Occipital lobe (tissue), 2 donors: ENCODE data around the gene SUN1. TPM values are rescaled to one million over a fixed set of nuclear protein-coding genes. Genes with fewer than 3 reads are reported as not detected.
"Not testable (repeated sequence)": the region's sequence is repeated elsewhere in the genome, so short reads cannot be mapped to it uniquely, and the experiment has no call there.

ENCODE experiments used
- DNase-seq: peaks from one replicate; lab custom pipeline; 2025; lab: John Stamatoyannopoulos, UW
- total RNA-seq: library from RNA; depleted of rRNA; stranded (reverse); fragments of >200 nt; gene quantifications from one replicate; pipeline ENCODE4 v1.2.3, GENCODE V29; 2014

SUN1 gene
- total RNA-seq, 1 donor from 2014 or later = 154 TPM

GRCh38 chr7:856444-857095 lies 24.3 kb downstream of the SUN1 start:
- no peak for DNase-seq

GRCh38 chr7:857661-858060 lies 25.4 kb downstream of the SUN1 start:
- DNase-seq = no peak

GRCh38 chr7:859359-860030 lies 27.2 kb downstream of the SUN1 start:
- no peak for DNase-seq

- peak; percentile 44 for DNase-seq
Measured at GRCh38 chr7:860149-860548, 27.9 kb downstream of the SUN1 start.

- DNase-seq = no peak
Measured at GRCh38 chr7:861222-861621, 28.9 kb downstream of the SUN1 start.

- DNase-seq = no peak
Measured at GRCh38 chr7:862157-862556, 29.9 kb downstream of the SUN1 start.

GRCh38 chr7:863106-863505 lies 30.8 kb downstream of the SUN1 start:
- DNase-seq = no peak

- DNase-seq = no peak
Measured at GRCh38 chr7:865921-866320, 33.6 kb downstream of the SUN1 start.

- DNase-seq = no peak
Measured at GRCh38 chr7:867001-867405, 34.7 kb downstream of the SUN1 start.

- peak; percentile 39 for DNase-seq
Measured at GRCh38 chr7:867406-868188, 35.3 kb downstream of the SUN1 start.

GRCh38 chr7:868189-868486 lies 35.9 kb downstream of the SUN1 start:
- no peak for DNase-seq

GRCh38 chr7:869348-869747 lies 37.1 kb downstream of the SUN1 start:
- no peak for DNase-seq

GRCh38 chr7:871900-872537 lies 39.7 kb downstream of the SUN1 start:
- no peak for DNase-seq

GRCh38 chr7:872685-873084 lies 40.4 kb downstream of the SUN1 start:
- DNase-seq = not testable (repeated sequence)

- DNase-seq = peak; percentile 33
Measured at GRCh38 chr7:873367-874002, 41.2 kb downstream of the SUN1 start.

GRCh38 chr7:874031-874749 lies 41.9 kb downstream of the SUN1 start:
- no peak for DNase-seq

- DNase-seq = no peak
Measured at GRCh38 chr7:875051-875450, 42.8 kb downstream of the SUN1 start.

- DNase-seq = no peak
Measured at GRCh38 chr7:875476-876076, 43.3 kb downstream of the SUN1 start.

GRCh38 chr7:876077-876971 lies 44.0 kb downstream of the SUN1 start, which contains the start of gene GET4:
Gene GET4 (plus strand): TSS chr7:876554. CDS start chr7:876646, 92 bp downstream.
- peak; percentile 91 for DNase-seq

GRCh38 chr7:876972-877311 lies 44.7 kb downstream of the SUN1 start:
- no peak for DNase-seq
